Brain microvascular endothelial cell (primary cell): ENCODE data around the gene DIPK1B.

Source experiments
- DNase-seq: peaks from one replicate; pipeline ENCODE4 v3.0.0-alpha.2; 2020
- H3K27ac ChIP-seq: fragments of 250-450 bp; sonication (Bioruptor Pico); 2 replicates; pipeline ENCODE4 v1.5.1; 2020; ENCODE audit warnings: mild to moderate bottlenecking, moderate library complexity
- H3K27me3 ChIP-seq: fragments of 250-450 bp; sonication (Bioruptor Pico); replicated peaks from 2 replicates; pipeline ENCODE4 v1.5.1; 2020; ENCODE audit warnings: mild to moderate bottlenecking
- H3K36me3 ChIP-seq: fragments of 250-450 bp; sonication (Bioruptor Pico); replicated peaks from 2 replicates; pipeline ENCODE4 v1.5.1; 2020; ENCODE audit warnings: mild to moderate bottlenecking
- H3K4me3 ChIP-seq: 2 replicates; pipeline ENCODE4 v1.5.1; 2011; ENCODE audit warnings: low read depth, mild to moderate bottlenecking, control low read depth, low read length, moderate library complexity
- in situ Hi-C: cut with HindIII; loops from 2 replicates; pipeline ENCODE4 v1.10.0; 2017; ENCODE audit warnings: low sequenced_read_pairs, low pct_ligation_motif_present
- TF ChIP-seq, protein P1 (sequence below): IDR thresholded peaks from 2 replicates; pipeline ENCODE4 v1.5.1; 2011; ENCODE audit warnings: low read depth, mild to moderate bottlenecking, moderate library complexity, low read length, control low read depth, inconsistent platforms; ENCODE audit errors: missing control alignments

The DIPK1B gene

DNA sequence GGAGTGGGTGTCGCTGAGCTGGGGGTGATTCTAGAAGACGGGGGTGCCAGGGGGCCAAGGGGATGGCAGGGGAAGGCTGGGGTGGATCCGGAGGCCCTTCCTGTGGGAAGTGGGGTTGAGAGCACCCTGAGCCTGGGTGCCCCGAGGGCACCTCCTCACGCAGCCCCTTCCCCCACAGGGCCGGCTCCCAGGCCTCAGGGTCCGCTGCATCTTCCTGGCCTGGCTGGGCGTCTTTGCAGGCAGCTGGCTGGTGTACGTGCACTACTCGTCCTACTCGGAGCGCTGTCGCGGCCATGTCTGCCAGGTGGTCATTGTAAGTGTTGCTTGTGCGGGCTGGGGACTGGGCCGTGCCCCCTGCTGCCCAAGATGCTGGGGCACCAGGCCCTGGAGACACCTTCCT is 5.0 kb downstream of the DIPK1B start:
- Histone ChIP-seq H3K27me3 (no peaks in the 10 kb centered on the region), H3K27ac (no peak overlapping the region), H3K4me3 (no peak overlapping the region), H3K36me3 (peaks cover under 1% of the 10 kb centered on the region)
- in situ Hi-C loops, result no loop called here
- DNase-seq, result no peak
- TF ChIP-seq, protein P1, sequence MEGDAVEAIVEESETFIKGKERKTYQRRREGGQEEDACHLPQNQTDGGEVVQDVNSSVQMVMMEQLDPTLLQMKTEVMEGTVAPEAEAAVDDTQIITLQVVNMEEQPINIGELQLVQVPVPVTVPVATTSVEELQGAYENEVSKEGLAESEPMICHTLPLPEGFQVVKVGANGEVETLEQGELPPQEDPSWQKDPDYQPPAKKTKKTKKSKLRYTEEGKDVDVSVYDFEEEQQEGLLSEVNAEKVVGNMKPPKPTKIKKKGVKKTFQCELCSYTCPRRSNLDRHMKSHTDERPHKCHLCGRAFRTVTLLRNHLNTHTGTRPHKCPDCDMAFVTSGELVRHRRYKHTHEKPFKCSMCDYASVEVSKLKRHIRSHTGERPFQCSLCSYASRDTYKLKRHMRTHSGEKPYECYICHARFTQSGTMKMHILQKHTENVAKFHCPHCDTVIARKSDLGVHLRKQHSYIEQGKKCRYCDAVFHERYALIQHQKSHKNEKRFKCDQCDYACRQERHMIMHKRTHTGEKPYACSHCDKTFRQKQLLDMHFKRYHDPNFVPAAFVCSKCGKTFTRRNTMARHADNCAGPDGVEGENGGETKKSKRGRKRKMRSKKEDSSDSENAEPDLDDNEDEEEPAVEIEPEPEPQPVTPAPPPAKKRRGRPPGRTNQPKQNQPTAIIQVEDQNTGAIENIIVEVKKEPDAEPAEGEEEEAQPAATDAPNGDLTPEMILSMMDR, result no peak

DNA sequence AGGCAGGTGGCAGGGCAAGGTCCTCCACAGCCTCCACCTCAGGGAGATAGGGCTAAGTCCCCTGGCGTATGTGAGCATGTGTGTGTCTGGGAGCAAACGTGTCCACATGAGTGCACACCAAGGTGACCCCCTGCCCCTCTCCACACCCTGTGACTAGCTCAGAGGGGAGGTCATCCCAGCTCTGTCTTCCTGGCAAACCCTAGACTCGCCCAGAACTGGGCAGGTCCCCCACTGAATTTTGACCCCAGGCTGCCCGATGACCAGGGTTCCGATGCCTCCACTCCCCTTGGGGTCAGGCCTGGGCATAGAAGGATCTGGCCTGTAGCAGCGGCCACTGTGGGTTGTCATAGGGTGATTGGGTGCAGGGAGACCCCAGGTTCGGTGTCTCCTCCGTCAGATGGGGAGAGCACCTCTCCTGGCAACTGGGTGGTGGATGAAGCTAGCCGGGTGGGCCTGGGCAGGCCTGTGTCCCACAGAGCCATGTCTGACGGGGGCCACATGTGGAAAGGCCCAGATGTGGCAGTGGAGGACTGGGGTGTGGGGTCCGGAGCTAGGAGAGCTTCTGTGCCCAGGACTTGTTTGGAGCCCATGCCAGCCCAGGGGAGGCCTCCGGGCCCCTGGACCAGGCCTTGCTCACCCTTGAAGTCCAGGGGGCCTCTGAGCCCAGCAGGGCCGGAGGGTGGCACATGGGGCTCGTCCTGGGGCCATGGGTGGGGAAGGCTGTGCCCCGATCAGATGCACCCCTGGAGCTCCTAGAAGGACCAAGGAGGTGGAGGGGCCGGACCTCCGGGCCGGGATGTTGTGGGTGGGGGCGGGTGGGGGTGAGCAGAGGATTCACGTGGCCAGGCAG is 6.2 kb downstream of the DIPK1B start:
- no peaks in the 10 kb centered on the region for H3K27me3 ChIP-seq
- in situ Hi-C loops, result no loop called here
- H3K36me3 ChIP-seq, result peaks cover 12% of the 10 kb centered on the region
- TF ChIP-seq, protein P1, result no peak
- no peak for DNase-seq
- H3K4me3 ChIP-seq, result no peak overlapping the region
- no peak overlapping the region for H3K27ac ChIP-seq

DNA sequence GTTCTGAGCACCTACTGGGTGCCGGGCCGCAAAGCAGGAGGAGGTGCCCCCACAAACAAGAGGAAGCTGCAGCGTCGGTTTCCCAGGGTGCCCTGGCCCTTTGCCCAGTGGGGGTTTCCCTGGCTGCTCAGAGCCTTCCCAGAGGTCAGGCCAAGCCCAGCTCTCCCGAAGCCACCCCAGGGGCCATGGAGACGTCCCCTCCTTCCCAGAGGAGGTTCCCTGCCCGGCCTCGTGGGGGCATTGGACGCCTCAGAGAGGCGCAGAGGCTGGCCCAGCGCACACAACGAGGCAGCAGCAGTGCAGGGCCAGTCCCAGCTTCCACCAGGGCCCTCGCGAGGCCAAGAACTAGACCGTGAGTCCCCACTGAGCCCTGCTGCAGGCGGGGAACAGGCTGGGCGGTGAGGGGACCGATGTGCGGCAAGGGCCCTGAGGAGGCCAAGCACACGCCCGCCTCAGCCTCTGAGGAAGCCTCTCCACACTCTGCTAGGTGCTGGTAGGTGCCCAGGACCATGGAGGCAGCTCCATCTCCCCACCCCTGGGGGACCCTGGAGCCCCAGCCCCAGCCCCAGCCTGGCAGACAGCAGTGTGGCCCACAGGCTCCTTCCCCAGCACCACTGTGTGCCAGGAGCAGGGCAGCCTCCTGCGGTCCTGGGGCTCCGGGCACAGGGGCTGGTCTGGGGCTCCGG is 7.0 kb downstream of the DIPK1B start:
- Histone ChIP-seq H3K36me3 (peaks cover 20% of the 10 kb centered on the region), H3K27me3 (no peaks in the 10 kb centered on the region), H3K27ac (no peak overlapping the region), H3K4me3 (no peak overlapping the region)
- TF ChIP-seq, protein P1, result peak; percentile 8
- in situ Hi-C loops, result no loop called here
- DNase-seq, result no peak

DNA sequence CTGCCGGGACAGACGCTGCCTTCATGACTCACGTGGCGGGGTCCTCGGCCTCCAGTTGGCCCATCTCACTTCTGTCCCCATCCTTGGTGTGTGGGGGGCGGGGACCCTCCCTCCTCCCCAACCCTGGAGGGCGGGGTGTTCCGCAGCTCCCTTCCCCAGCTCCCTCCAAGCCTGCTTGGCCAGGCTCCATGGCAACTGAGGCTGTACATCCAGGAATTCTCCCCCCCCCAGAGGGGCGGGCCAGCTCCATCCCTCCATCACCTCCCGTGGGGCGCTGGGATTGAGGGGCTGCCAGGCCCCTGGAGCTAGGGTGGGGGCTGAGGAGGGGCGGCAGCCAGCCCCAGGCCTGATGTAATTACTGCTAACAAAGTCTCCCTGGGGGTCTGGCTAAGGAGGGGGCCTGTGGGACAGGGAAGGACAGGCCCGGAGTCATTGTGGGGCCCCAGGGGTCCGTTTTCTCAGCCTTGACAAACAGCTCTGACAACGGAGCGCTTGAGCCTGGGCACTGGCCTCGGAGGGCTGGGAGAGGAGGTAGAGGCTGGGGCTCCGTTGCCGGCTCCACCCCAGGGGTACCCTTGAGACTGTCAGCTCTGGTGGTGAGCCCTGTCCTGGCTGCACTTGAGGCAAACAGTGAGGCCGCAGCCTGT is 8.0 kb downstream of the DIPK1B start:
- DNase-seq, result no peak
- Histone ChIP-seq H3K27me3 (no peaks in the 10 kb centered on the region), H3K4me3 (no peak overlapping the region), H3K36me3 (peaks cover 28% of the 10 kb centered on the region), H3K27ac (no peak overlapping the region)
- TF ChIP-seq, protein P1, result no peak
- in situ Hi-C loops, result no loop called here

DNA sequence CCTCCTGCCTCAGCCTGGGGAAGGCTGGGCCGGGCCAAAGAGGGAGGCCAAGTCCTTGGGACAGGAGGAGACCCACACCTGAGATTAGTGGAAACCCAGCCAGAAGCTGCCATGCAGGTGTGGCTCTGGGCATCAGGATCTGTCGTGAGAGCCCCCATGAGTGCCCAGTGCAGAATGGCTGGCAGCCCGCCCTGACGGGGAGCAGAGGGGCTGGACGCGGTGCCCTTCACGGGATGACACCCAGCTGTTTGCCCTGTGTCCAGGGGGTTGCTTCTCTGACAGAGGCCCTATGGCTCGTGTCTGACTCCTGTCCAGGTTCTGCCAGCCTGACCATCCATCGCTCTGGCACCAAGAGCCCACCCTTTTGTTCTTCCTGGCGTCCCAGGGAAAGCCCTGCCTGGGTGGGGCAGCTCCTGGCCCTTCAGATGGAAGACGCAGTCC is 8.5 kb downstream of the DIPK1B start:
- peak overlapping the region; percentile 6 for H3K27ac ChIP-seq
- no peak overlapping the region for H3K4me3 ChIP-seq
- in situ Hi-C loops, result no loop called here
- TF ChIP-seq, protein P1, result no peak
- no peaks in the 10 kb centered on the region for H3K27me3 ChIP-seq
- H3K36me3 ChIP-seq, result peaks cover 33% of the 10 kb centered on the region
- no peak for DNase-seq
